ENCODE data around the gene CEP83. TPM values are rescaled to one million over a fixed set of nuclear protein-coding genes. Genes with fewer than 3 reads are reported as not detected.

Gene CEP83
- total and polyA plus RNA-seq, 2 donors (not counting 1 experiment from before 2014, with no cell fraction given): 4.0 to 24.8 TPM

- peaks cover 0 to 4% (median 0%) of the 10 kb centered on the region in 3 donors for H3K9me3 ChIP-seq (ENCODE audit: control extremely low read depth in 1 of 3, control insufficient read depth in 2 of 3, insufficient read depth in 1 of 3, low read length in 2 of 3)
- 90% methylated on average over 3 of the region's 5 CpGs for WGBS (ENCODE audit: insufficient coverage)
- peak overlapping the region; percentile 84 for H3K27ac Mint-ChIP-seq
- H3K79me2 ChIP-seq (ENCODE audit: control insufficient read depth, insufficient read depth, low read length): no peaks in the 10 kb centered on the region
- peak overlapping the region; percentile 44 for H3K4me2 ChIP-seq (replicated peaks; ENCODE audit: low read depth, low read length, poor library complexity, severe bottlenecking)
- no peak overlapping the region for H2AFZ ChIP-seq (ENCODE audit: insufficient read depth, low read depth, low read length, poor library complexity, severe bottlenecking)
- H3K27me3 Mint-ChIP-seq: no peaks in the 10 kb centered on the region
- no peak overlapping the region for H3K4me3 ChIP-seq (ENCODE audit: control extremely low read depth in 1 of 5, extremely low read depth in 1 of 5, insufficient read depth in 1 of 5, low read depth in 2 of 5, low read length in 4 of 5)
- H3K4me3 Mint-ChIP-seq: peak overlapping the region; percentile 24
- DNase-seq (no peak), ATAC-seq (ENCODE audit: low read depth) (no peak)
- H3K4me1 ChIP-seq (ENCODE audit: control insufficient read depth in 2 of 2, insufficient read depth in 2 of 2, low read length in 2 of 2): peaks cover 42 to 49% of the 10 kb centered on the region in 2 donors
- H3K27ac ChIP-seq (ENCODE audit: low read length in 2 of 2): peak overlapping the region; percentile 28 to 64
- intact Hi-C loops (cut with micrococcal nuclease): no loop called here
- CTCF ChIA-PET: no interaction called here
- POLR2A ChIA-PET: no interaction called here
- H3K36me3 ChIP-seq (replicated peaks in 1 of 2; ENCODE audit: control extremely low read depth in 1 of 2, control insufficient read depth in 1 of 2, extremely low read depth in 1 of 2, insufficient read depth in 2 of 2, low read length in 1 of 2): peaks cover 0 to 16% of the 10 kb centered on the region in 2 experiments
- H3K9ac ChIP-seq (ENCODE audit: low read length): no peak overlapping the region
- H4K20me1 ChIP-seq (ENCODE audit: control insufficient read depth, insufficient read depth, low read length, poor library complexity, severe bottlenecking): no peaks in the 10 kb centered on the region
- no peaks in the 10 kb centered on the region for H3K27me3 ChIP-seq (replicated peaks in 1 of 4; ENCODE audit: control extremely low read depth in 1 of 4, control insufficient read depth in 3 of 4, insufficient read depth in 4 of 4, low read length in 3 of 4)
- peaks cover 69% of the 10 kb centered on the region for H3K4me1 Mint-ChIP-seq
- TF ChIP-seq, protein P1, sequence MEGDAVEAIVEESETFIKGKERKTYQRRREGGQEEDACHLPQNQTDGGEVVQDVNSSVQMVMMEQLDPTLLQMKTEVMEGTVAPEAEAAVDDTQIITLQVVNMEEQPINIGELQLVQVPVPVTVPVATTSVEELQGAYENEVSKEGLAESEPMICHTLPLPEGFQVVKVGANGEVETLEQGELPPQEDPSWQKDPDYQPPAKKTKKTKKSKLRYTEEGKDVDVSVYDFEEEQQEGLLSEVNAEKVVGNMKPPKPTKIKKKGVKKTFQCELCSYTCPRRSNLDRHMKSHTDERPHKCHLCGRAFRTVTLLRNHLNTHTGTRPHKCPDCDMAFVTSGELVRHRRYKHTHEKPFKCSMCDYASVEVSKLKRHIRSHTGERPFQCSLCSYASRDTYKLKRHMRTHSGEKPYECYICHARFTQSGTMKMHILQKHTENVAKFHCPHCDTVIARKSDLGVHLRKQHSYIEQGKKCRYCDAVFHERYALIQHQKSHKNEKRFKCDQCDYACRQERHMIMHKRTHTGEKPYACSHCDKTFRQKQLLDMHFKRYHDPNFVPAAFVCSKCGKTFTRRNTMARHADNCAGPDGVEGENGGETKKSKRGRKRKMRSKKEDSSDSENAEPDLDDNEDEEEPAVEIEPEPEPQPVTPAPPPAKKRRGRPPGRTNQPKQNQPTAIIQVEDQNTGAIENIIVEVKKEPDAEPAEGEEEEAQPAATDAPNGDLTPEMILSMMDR (IDR thresholded peaks at IDR 0.05): no peak
- no peak for TF ChIP-seq EZH2 (IDR thresholded peaks at IDR 0.05; ENCODE audit: borderline replicate concordance, insufficient read depth, low read depth, low read length, poor library complexity, severe bottlenecking)
- no peaks in the 10 kb centered on the region for H3K9me3 Mint-ChIP-seq (ENCODE audit: insufficient read depth)
These were observed 191.7 kb downstream of the CEP83 start for GRCh38 chr12:94267921-94268471.

DNA sequence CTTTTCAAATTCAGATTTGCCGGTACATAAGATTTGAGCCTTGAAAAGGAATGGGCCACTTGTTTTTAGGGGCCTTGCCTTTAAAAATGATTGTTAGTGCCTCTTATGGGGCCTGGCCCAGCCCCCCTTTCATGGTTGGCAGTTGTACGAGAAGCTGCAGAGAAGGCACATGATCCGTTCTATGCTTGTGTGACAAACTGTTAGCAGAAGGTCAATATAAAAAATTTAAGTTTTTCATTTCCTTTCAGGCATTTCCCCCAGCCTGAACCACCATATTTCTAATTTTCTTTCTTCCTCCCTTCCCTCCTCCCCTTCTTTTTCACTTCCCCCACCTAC lies 192.2 kb downstream of the CEP83 start:
- Histone ChIP-seq H3K4me3 (ENCODE audit: control extremely low read depth in 1 of 5, extremely low read depth in 1 of 5, insufficient read depth in 1 of 5, low read depth in 2 of 5, low read length in 4 of 5) (no peak overlapping the region), H4K20me1 (ENCODE audit: control insufficient read depth, insufficient read depth, low read length, poor library complexity, severe bottlenecking) (no peaks in the 10 kb centered on the region), H3K9me3 (ENCODE audit: control extremely low read depth in 1 of 3, control insufficient read depth in 2 of 3, insufficient read depth in 1 of 3, low read length in 2 of 3) (peaks cover 0 to 4% (median 0%) of the 10 kb centered on the region in 3 donors), H3K79me2 (ENCODE audit: control insufficient read depth, insufficient read depth, low read length) (no peaks in the 10 kb centered on the region), H3K4me1 (ENCODE audit: control insufficient read depth in 2 of 2, insufficient read depth in 2 of 2, low read length in 2 of 2) (peaks cover 46 to 54% of the 10 kb centered on the region in 2 donors), H3K4me2 (replicated peaks; ENCODE audit: low read depth, low read length, poor library complexity, severe bottlenecking) (peak overlapping the region; percentile 44), H3K27me3 (replicated peaks in 1 of 4; ENCODE audit: control extremely low read depth in 1 of 4, control insufficient read depth in 3 of 4, insufficient read depth in 4 of 4, low read length in 3 of 4) (no peaks in the 10 kb centered on the region), H3K36me3 (replicated peaks in 1 of 2; ENCODE audit: control extremely low read depth in 1 of 2, control insufficient read depth in 1 of 2, extremely low read depth in 1 of 2, insufficient read depth in 2 of 2, low read length in 1 of 2) (peaks cover 0 to 16% of the 10 kb centered on the region in 2 experiments), H3K9ac (ENCODE audit: low read length) (peak overlapping the region; percentile 0), H3K27ac (ENCODE audit: low read length in 2 of 2) (peak overlapping the region; percentile 28 to 64), H2AFZ (ENCODE audit: insufficient read depth, low read depth, low read length, poor library complexity, severe bottlenecking) (peak overlapping the region; percentile 12)
- H3K27ac Mint-ChIP-seq: peak overlapping the region; percentile 84
- peaks cover 74% of the 10 kb centered on the region for H3K4me1 Mint-ChIP-seq
- peak overlapping the region; percentile 58 for H3K4me3 Mint-ChIP-seq
- no peak for ATAC-seq (ENCODE audit: low read depth)
- intact Hi-C loops (cut with micrococcal nuclease): no loop called here
- DNase-seq: peak; percentile 35
- no CpG with 5 or more reads among the region's 3 CpGs for WGBS (ENCODE audit: insufficient coverage)
- CTCF ChIA-PET: no interaction called here
- TF ChIP-seq EZH2 (IDR thresholded peaks at IDR 0.05; ENCODE audit: borderline replicate concordance, insufficient read depth, low read depth, low read length, poor library complexity, severe bottlenecking): no peak
- TF ChIP-seq, protein P1 (IDR thresholded peaks at IDR 0.05): no peak
- POLR2A ChIA-PET: no interaction called here
- H3K9me3 Mint-ChIP-seq (ENCODE audit: insufficient read depth): no peaks in the 10 kb centered on the region
- H3K27me3 Mint-ChIP-seq: no peaks in the 10 kb centered on the region
